Measurements from ENCODE around the gene TTC34.
"Not testable (repeated sequence)": the region's sequence is repeated elsewhere in the genome, so short reads cannot be mapped to it uniquely, and the experiment has no call there.

TTC34 gene

GRCh38 chr1:2759433-2759832 is 42.1 kb downstream of the TTC34 start:
- DNase-seq (ENCODE audit: low spot score) = not testable (repeated sequence)

- not testable (repeated sequence) for DNase-seq (ENCODE audit: low spot score)
Observed at GRCh38 chr1:2757519-2757918, 44.0 kb downstream of the TTC34 start.

- DNase-seq (ENCODE audit: low spot score) = not testable (repeated sequence)
Observed at GRCh38 chr1:2755426-2755825, 46.1 kb downstream of the TTC34 start.

GRCh38 chr1:2754597-2754996 is 46.9 kb downstream of the TTC34 start:
- not testable (repeated sequence) for DNase-seq (ENCODE audit: low spot score)

DNA sequence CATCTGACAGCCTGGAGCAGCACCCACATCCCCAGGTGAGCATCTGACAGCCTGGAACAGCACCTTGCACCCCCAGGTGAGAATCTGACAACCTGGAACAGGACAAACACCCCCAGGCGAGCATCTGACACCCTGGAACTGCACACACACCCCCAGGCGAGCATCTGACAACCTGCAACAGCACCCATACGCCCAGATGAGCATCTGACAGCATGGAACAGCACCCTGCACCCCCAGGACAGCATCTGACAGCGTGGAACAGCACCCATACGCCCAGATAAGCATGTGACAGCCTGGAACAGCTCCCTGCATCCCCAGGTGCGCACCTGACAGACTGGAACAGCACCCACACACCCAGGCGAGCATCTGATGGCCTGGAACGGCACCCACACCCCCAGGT is 49.0 kb downstream of the TTC34 start:
- DNase-seq (ENCODE audit: low spot score) = not testable (repeated sequence)

- DNase-seq (ENCODE audit: low spot score) = not testable (repeated sequence)
Observed at GRCh38 chr1:2751866-2752265, 49.6 kb downstream of the TTC34 start.

DNA sequence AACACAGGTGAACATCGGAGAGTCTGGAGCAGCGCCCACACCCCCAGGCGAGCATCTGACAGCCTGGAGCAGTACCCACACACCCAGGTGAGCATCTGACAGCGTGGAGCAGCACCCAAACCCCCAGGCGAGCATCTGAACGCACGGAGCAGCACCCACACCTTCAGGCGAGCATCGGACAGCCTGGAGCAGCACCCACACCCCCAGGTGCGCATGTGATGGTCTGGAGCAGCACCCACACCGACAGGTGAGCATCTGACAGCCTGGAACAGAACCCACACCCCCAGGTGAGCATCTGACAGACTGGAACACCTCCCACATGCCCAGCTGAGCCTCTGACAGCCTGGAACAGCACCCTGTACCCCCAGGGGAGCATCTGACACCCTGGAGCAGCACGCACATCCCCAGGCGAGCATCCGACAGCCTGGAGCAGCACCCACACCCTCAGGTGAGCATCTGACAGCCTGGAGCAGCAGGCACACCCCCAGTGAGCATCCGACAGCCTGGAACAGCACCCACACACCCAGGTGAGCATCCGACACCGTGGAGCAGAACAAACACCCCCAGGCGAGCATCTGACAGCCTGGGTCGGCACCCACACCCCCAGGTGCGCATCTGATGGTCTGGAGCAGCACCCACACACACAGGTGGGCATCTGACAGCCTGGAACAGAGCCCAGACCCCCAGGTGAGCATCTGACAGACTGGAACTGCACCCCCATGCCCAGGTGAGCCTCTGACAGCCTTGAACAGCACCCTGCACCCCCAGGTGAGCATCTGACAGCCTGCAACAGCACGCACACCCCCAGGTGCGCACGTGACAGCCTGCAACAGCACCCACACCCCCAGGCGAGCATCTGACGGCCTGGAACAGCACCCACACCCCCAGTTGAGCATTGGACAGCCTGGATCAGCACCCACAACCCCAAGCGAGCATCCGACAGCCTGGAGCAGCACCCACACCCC is 50.4 kb downstream of the TTC34 start:
- DNase-seq (ENCODE audit: low spot score) = not testable (repeated sequence)

GRCh38 chr1:2750041-2750680 is 51.3 kb downstream of the TTC34 start:
- not testable (repeated sequence) for DNase-seq (ENCODE audit: low spot score)

GRCh38 chr1:2748626-2749025 is 52.9 kb downstream of the TTC34 start:
- not testable (repeated sequence) for DNase-seq (ENCODE audit: low spot score)

DNA sequence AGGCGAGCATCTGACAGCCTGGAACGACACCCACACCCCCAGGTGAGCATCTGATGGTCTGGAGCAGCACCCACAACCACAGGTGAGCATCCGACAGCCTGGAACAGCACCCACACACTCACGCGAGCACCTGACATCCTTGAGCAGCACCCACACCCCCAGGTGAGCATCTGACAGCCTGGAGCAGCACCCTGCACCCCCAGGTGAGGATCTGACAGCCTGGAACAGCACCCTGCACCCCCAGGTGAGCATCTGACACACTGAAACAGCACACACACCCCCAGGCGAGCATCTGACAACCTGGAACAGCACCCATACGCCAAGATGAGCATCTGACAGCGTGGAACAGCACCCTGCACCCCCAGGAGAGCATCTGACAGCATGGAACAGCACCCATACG is 106.7 kb downstream of the TTC34 start:
- not testable (repeated sequence) for DNase-seq (ENCODE audit: low spot score)

DNA sequence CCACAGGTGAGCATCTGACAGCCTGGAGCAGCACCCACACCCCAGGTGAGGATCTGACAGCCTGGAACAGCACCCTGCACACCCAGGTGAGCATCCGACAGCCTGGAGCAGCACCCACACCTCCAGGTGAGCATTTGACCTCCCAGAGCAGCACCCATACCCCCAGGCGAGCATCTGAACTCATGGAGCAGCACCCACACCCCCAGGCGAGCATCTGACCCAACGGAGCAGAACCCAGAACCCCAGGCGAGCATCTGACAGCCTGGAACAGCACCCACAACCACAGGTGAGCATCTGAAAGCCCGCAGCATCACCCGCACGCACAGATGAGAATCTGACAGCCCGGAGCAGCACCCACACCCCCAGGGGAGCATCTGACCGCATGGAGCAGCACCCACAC is 111.3 kb downstream of the TTC34 start:
- DNase-seq (ENCODE audit: low spot score) = not testable (repeated sequence)

GRCh38 chr1:2688336-2688665 is 113.2 kb downstream of the TTC34 start:
- DNase-seq (ENCODE audit: low spot score) = not testable (repeated sequence)

GRCh38 chr1:2687638-2688335 is 113.7 kb downstream of the TTC34 start:
- DNase-seq (ENCODE audit: low spot score) = not testable (repeated sequence)

- DNase-seq (ENCODE audit: low spot score) = not testable (repeated sequence)
Observed at GRCh38 chr1:2687174-2687591, 114.3 kb downstream of the TTC34 start.

DNA sequence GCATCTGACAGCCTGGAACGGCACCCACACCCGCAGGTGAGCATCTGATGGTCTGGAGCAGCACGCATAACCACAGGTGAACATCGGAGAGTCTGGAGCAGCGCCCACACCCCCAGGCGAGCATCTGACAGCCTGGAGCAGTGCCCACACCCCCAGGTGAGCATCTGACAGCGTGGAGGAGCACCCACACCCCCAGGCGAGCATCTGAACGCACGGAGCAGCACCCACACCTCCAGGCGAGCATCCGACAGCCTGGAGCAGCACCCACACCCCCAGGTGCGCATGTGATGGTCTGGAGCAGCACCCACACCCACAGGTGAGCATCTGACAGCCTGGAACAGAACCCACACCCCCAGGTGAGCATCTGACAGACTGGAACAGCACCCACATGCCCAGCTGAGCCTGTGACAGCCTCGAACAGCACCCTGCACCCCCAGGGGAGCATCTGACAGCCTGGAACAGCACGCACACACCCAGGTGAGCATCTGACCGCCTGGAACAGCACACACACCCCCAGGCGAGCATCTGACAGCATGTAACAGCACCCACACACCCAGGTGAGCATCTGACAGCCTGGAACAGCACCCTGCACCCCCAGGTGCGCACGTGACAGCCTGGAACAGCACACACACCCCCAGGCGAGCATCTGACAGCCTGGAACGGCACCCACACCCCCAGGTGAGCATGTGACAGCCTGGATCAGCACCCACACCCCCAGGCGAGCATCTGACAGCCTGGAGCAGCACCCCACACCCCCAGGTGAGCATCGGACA is 115.2 kb downstream of the TTC34 start:
- not testable (repeated sequence) for DNase-seq (ENCODE audit: low spot score)

DNA sequence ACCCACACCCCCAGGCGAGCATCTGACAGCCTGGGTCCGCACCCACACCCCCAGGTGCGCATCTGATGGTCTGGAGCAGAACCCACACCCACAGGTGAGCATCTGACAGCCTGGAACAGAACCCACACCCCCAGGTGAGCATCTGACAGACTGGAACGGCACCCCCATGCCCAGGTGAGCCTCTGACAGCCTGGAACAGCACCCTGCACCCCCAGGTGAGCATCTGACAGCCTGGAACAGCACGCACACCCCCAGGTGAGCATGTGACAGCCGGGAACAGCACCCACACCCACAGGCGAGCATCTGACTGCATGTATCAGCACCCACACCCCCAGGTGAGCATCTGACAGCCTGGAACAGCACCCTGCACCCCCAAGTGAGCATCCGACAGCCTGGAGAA is 115.8 kb downstream of the TTC34 start:
- not testable (repeated sequence) for DNase-seq (ENCODE audit: low spot score)

DNA sequence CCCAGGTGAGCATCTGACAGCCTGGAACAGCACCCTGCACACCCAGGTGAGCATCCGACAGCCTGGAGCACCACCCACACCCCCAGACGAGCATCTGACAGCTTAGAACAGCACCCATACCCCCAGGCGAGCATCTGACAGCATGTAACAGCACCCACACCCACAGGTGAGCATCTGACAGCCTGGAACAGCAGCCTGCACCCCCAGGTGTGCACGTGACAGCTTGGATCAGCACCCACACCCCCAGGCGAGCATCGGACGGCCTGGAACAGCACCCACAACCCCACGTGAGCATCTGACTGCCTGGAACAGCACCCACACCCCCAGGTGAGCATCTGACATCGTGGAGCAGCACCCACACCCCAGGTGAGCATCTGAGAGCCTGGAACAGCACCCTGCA is 116.6 kb downstream of the TTC34 start:
- not testable (repeated sequence) for DNase-seq (ENCODE audit: low spot score)

GRCh38 chr1:2684000-2684399 is 117.5 kb downstream of the TTC34 start:
- not testable (repeated sequence) for DNase-seq (ENCODE audit: low spot score)

DNA sequence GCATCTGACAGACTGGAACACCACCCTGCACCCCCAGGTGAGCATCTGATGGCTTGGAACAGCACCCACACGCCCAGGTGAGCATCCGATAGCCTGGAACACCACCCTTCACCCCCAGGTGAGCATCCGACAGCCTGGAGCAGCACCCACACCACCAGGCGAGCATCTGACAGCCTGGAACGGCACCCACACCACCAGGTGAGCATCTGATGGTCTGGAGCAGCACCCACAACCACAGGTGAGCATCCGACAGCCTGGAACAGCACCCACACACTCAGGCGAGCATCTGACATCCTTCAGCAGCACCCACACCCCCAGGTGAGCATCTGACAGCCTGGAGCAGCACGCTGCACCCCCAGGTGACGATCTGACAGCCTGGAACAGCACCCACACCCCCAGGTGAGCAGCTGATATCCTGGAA is 118.2 kb downstream of the TTC34 start:
- not testable (repeated sequence) for DNase-seq (ENCODE audit: low spot score)

DNA sequence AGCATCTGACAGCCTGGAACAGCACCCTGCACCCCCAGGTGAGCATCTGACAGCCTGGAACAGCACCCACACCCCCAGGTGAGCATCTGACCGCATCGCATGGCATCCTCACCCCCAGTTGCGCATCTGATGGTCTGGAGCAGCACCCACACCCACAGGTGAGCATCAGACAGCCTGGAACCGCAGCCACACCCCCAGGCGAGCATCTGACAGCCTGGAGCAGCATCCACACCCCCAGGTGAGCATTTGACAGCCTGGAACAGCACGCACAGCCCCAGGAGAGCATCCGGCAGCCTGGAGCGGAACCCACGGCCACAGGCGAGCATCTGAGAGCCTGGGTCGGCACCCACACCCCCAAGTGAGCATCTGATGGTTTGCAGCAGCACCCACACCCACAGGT is 118.6 kb downstream of the TTC34 start:
- not testable (repeated sequence) for DNase-seq (ENCODE audit: low spot score)

DNA sequence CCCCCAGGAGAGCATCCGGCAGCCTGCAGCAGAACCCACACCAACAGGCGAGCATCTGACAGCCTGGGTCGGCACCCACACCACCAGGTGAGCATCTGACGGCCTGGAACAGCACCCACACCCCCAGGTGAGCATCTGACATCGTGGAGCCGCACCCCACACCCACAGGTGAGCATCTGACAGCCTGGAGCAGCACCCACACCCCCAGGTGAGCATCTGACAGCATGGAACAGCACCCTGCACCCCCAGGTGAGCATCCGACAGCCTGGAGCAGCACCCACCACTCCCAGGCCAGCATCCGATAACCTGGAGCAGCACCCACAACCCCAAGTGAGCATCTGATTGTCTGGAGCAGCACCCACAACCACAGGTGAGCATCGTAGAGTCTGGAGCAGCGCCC is 124.8 kb downstream of the TTC34 start:
- DNase-seq (ENCODE audit: low spot score) = not testable (repeated sequence)

- not testable (repeated sequence) for DNase-seq (ENCODE audit: low spot score)
Observed at GRCh38 chr1:2671656-2672055, 129.8 kb downstream of the TTC34 start.

Measured in pons (tissue), 1 donor.